Heart left ventricle (tissue), 13 donors: ENCODE measurements around the gene AJAP1.

Experiments
- POLR2A ChIP-seq, 2 donors: fragments of 450-650 bp; IDR thresholded peaks; one replicate each; pipeline ENCODE4 v1.6.1; 2017; ENCODE audit warnings: antibody characterized with exemption in 2 of 2, mild to moderate bottlenecking in 2 of 2, moderate library complexity in 2 of 2
- TF ChIP-seq, protein P1 (sequence below), 12 donors: fragments of 200-600 bp; sonication (generic) in 4 of 12; IDR thresholded peaks; one replicate each; pipeline versions ENCODE4 v1.5.0 to v1.8.0; 2018 to 2022; ENCODE audit warnings: antibody characterized with exemption in 12 of 12, mild to moderate bottlenecking in 5 of 12
- donor health status: ischemic (EF 13 %, LVEDD 7.1; RV severe dilation, severe dysfunction).
- donor health status: DM: no; HTN: yes; CAD: no.
- donor health status: DM: no; HTN: no; CAD: no.
- donor health status: ischemic (EF 25% LVEDD 6.9; RV normal size, moderate dysfunction).
- donor health status: ischemic (EF 25% LVEDD 5.7; RV mildly dilated, moderate dysfunction).
- donor health status: ischemic (EF 35%, LVEDD 5.7; RV mildly dilated, moderate dysfunction).
- donor health status: nonischemic (EF 11% LVEDD 7.7; RV severe dilation, severe dysfunction).
- donor health status: DM: yes; HTN: yes; CAD: no.
- donor health status: PGD.
- donor health status: ischemic (EF 29% LVEDD 5.4; RV normal size, mild dysfunction).
- donor health status: nonischemic (EF 23%, LVEDD 6.1; RV moderate dilation, normal function).

DNA sequence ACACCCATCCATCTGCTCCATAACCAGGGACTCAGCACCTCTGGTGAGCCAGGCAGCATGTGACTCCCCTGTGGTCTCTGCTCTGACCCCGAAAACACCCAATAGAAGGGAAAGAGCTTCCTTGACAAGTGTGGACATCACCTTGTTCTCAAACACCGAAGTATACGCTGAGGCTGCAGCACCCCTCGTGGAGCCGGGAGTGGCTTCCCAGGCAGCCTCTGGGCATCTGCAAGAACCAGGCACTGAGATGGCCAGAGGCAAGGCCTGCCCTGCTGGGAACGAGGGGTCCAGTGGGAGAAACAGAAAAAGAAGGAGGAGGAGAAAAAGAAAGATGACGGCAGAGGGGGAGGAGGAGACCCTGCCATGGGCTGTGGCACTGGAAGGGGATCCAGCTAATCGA, 18.2 kb upstream of the AJAP1 start:
- TF ChIP-seq, protein P1, sequence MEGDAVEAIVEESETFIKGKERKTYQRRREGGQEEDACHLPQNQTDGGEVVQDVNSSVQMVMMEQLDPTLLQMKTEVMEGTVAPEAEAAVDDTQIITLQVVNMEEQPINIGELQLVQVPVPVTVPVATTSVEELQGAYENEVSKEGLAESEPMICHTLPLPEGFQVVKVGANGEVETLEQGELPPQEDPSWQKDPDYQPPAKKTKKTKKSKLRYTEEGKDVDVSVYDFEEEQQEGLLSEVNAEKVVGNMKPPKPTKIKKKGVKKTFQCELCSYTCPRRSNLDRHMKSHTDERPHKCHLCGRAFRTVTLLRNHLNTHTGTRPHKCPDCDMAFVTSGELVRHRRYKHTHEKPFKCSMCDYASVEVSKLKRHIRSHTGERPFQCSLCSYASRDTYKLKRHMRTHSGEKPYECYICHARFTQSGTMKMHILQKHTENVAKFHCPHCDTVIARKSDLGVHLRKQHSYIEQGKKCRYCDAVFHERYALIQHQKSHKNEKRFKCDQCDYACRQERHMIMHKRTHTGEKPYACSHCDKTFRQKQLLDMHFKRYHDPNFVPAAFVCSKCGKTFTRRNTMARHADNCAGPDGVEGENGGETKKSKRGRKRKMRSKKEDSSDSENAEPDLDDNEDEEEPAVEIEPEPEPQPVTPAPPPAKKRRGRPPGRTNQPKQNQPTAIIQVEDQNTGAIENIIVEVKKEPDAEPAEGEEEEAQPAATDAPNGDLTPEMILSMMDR (IDR thresholded peaks at IDR 0.05) = no peak
- no peak for TF ChIP-seq POLR2A (IDR thresholded peaks at IDR 0.05)
